Colonic mucosa (tissue), 4 donors: Measurements from ENCODE around the gene NPDC1. TPM values are rescaled to one million over a fixed set of nuclear protein-coding genes. Genes with fewer than 3 reads are reported as not detected.
"Not testable (repeated sequence)": the region's sequence is repeated elsewhere in the genome, so short reads cannot be mapped to it uniquely, and the experiment has no call there.

ENCODE experiments used
- DNase-seq: peaks from one replicate; pipeline ENCODE4 v3.0.0-alpha.2; 2020
- H3K27ac ChIP-seq: fragments of 200-600 bp; one replicate; pipeline ENCODE4 v1.8.0; 2021
- H3K27me3 ChIP-seq: fragments of 200-600 bp; one replicate; pipeline ENCODE4 v1.8.0; 2021
- H3K36me3 ChIP-seq: fragments of 200-600 bp; one replicate; pipeline ENCODE4 v1.8.0; 2021
- H3K4me1 ChIP-seq: fragments of 200-600 bp; one replicate; pipeline ENCODE4 v1.8.0; 2021; ENCODE audit warnings: mild to moderate bottlenecking
- H3K4me3 ChIP-seq: fragments of 200-600 bp; one replicate; pipeline ENCODE4 v1.8.0; 2021
- H3K9ac ChIP-seq, 2 donors: one replicate each; pipeline ENCODE4 v1.7.0; 2013; ENCODE audit warnings: control low read depth in 2 of 2, low read depth in 2 of 2, low read length in 2 of 2
- H3K9me3 ChIP-seq: fragments of 200-600 bp; one replicate; pipeline ENCODE4 v1.8.0; 2021
- intact Hi-C: fragments of 100-400 bp; cut with DNase I; formaldehyde crosslinking; loops from one replicate; pipeline ENCODE4 v1.14.1; 2022
- total RNA-seq, 2 donors: library from RNA; stranded (reverse); fragmentation: NEBNext Ultra II Directional in 1 of 2; extraction: Animal tissue kit (Norgen Biotek cat#: 25700) in 1 of 2; gene quantifications; one replicate each; pipeline ENCODE4 v1.2.1, GENCODE V29; 2021
- TF ChIP-seq, protein P1 (sequence below): fragments of 200-600 bp; IDR thresholded peaks from one replicate; pipeline ENCODE4 v1.8.0; 2022; ENCODE audit warnings: antibody characterized with exemption, mild to moderate bottlenecking
- donor health status: healthy.
- donor health status: DM: no; HTN: no; CAD: no.
- donor health status: DM: no; HTN: no; CAD: no.

Gene NPDC1
- total RNA-seq, 2 donors from 2014 or later: 149 to 177 TPM

DNA sequence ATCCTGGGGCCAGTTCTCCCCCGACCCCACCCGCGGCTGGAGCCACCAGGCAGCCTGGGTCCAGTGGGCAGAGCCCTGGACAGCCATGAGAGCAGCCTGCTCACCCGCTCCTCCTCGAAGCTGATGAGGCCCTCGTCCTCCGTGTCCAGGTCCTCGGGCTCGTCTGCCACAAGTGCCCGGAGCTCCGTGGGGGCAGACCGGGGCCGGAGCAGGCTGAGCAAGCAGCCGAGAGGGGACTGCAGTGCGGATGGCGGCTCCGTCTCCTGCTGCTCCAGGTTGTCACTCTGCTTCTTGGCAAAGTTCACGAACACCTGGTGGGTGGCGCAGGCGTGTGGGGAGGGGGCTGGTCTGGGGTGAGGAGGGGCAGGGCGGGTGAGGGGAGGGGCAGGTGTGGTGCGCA, 37.7 kb downstream of the NPDC1 start:
- no peak overlapping the region for H3K4me3 ChIP-seq
- no peaks in the 10 kb centered on the region for H3K4me1 ChIP-seq
- intact Hi-C loops: no loop called here
- H3K27me3 ChIP-seq: no peaks in the 10 kb centered on the region
- H3K9me3 ChIP-seq: no peaks in the 10 kb centered on the region
- no peak overlapping the region for H3K9ac ChIP-seq
- DNase-seq: no peak
- H3K27ac ChIP-seq: no peak overlapping the region
- TF ChIP-seq, protein P1, sequence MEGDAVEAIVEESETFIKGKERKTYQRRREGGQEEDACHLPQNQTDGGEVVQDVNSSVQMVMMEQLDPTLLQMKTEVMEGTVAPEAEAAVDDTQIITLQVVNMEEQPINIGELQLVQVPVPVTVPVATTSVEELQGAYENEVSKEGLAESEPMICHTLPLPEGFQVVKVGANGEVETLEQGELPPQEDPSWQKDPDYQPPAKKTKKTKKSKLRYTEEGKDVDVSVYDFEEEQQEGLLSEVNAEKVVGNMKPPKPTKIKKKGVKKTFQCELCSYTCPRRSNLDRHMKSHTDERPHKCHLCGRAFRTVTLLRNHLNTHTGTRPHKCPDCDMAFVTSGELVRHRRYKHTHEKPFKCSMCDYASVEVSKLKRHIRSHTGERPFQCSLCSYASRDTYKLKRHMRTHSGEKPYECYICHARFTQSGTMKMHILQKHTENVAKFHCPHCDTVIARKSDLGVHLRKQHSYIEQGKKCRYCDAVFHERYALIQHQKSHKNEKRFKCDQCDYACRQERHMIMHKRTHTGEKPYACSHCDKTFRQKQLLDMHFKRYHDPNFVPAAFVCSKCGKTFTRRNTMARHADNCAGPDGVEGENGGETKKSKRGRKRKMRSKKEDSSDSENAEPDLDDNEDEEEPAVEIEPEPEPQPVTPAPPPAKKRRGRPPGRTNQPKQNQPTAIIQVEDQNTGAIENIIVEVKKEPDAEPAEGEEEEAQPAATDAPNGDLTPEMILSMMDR: no peak
- H3K36me3 ChIP-seq: no peaks in the 10 kb centered on the region

DNA sequence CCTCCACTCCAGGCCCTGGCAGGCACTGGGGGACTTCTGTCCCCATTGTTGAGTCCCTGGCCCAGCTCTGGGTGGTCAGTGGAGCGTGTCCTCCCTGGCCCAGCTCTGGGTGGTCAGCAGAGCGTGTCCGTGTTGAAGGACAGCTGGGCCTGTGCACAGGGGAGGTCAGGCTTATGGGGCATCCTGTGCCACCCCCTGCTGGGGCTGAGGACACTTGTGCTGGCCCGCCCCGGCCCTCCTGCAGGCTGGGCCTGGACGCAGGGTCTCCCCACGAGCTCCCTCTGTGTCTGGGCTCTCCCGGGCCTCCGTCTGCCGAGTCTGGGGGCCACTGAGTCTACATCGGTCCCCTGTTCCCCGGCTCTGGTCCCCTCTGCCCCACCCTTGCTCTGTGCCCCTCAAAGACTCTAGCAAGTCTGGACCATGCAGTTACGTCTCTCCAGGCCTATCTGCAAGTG, 38.1 kb downstream of the NPDC1 start:
- H3K9me3 ChIP-seq: no peaks in the 10 kb centered on the region
- intact Hi-C loops: no loop called here
- H3K4me1 ChIP-seq: no peaks in the 10 kb centered on the region
- H3K4me3 ChIP-seq: no peak overlapping the region
- no peak for DNase-seq
- TF ChIP-seq, protein P1: no peak
- no peaks in the 10 kb centered on the region for H3K27me3 ChIP-seq
- H3K27ac ChIP-seq: no peak overlapping the region
- no peaks in the 10 kb centered on the region for H3K36me3 ChIP-seq
- no peak overlapping the region for H3K9ac ChIP-seq

DNA sequence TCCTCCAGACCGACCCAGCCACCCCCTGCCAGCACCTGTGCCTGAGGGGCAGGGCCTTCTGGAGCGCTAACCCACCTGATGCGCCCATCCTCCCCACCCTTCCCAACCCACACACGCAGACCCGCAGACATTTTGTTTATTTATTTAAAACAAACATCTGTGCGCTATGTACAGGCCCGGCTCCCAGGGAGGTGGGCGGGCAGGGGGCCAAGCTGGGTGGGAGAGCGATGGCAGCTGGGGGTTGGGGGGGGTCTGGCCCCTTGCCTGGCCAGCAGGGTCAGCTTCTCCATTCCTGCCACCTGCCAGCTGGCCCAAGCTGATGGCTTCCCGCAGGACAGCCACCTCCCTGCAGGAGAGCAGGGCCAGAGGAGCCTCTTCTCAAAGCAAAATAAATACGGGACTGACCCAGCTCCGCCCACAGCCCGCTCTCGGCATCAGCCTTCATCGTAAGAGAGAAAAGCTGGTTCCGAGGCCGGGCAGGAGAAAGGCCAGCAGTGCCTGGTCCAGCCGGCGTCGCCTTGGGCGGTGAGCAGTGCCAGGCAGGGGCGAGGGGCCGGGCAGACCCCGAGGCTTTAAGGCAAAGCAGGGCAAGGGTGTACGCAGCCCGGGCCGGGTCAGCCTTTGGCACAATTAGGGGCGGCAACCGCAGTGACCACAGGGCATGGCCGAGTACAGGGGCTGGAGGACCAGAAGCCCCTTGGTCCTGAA, 38.7 kb downstream of the NPDC1 start:
- Histone ChIP-seq H3K9ac (no peak overlapping the region), H3K36me3 (no peaks in the 10 kb centered on the region), H3K9me3 (no peaks in the 10 kb centered on the region), H3K27ac (no peak overlapping the region), H3K27me3 (no peaks in the 10 kb centered on the region), H3K4me1 (no peaks in the 10 kb centered on the region), H3K4me3 (no peak overlapping the region)
- intact Hi-C loops: no loop called here
- no peak for DNase-seq
- TF ChIP-seq, protein P1: no peak

DNA sequence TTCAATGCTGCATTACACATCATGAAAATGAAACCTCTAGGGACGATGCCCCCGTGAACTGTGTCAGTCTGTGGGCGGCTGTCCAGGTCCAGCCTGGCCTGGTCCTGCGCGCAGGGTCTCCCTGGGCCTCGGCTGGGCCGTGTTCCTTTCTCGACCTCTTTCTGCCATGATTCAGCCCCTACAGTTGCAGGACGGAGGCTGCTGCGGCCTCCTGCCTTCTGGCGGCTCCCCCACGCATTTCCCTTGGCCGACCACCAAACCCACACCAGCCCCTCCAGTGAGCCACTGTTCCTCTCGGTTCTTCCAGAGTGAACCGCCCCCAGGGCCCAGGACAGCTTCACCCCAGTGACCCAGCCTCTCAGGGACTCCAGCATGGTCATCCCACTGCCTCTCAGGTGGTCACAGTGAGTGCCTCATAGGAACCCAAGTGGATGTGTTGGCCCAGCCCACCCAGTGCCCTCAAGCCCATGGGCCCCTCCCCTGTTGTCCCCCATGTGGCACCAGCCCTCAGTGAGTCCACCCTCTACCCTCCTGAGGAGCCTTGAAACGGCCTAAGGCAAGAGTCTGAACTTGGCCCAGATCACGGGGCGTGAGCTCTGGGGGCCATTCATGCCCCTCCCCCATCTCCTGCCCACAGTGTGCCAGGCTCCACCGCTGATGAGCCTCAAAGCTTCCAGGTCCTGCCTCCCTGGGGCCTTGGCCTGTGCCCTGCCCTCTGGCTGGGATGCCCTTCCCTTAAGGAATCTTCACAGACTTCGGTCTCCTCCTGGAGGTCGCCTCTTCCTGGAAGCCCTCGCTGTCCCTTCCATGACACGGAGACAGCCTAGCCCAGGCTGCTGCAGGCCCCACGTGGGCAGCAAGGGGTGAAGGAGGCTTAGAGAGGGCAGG, 39.6 kb downstream of the NPDC1 start:
- Histone ChIP-seq H3K27ac (no peak overlapping the region), H3K9me3 (no peaks in the 10 kb centered on the region), H3K9ac (no peak overlapping the region), H3K36me3 (no peaks in the 10 kb centered on the region), H3K27me3 (no peaks in the 10 kb centered on the region), H3K4me3 (no peak overlapping the region), H3K4me1 (no peaks in the 10 kb centered on the region)
- DNase-seq: no peak
- intact Hi-C loops: no loop called here
- TF ChIP-seq, protein P1: no peak

DNA sequence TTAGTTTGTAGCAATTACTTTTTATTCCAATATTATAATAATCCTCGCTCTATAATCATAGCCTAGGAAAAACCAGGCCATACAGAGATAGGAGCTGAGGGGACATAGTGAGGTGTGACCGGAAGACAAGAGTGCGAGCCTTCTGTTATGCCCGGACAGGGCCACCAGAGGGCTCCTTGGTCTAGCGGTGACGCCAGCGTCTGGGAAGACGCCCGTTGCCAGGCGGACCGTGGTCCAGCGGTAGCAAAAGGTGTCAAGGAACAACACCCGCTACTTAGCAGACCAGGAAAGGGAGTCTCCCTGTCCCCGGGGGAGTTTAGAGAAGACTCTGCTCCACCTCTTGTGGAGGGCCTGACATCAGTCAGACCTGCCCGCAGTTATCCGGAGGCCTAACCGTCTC, 41.7 kb downstream of the NPDC1 start:
- DNase-seq, H3K9ac ChIP-seq, H3K9me3 ChIP-seq, H3K36me3 ChIP-seq, intact Hi-C loops, H3K27me3 ChIP-seq, H3K4me1 ChIP-seq, H3K4me3 ChIP-seq, H3K27ac ChIP-seq: not testable (repeated sequence)
- TF ChIP-seq, protein P1: peak; percentile 28
